H9 (cell line): Measurements from ENCODE around the gene NTRK3. TPM values are rescaled to one million over a fixed set of nuclear protein-coding genes. Genes with fewer than 3 reads are reported as not detected.

Source experiments
- DNase-seq: peaks from one replicate; pipeline ENCODE4 v3.0.0-alpha.2; 2017
- H2AFZ ChIP-seq: one replicate; pipeline ENCODE4 v1.6.1; 2013; ENCODE audit warnings: mild to moderate bottlenecking, low read length, control low read depth, moderate library complexity
- H2AK5ac ChIP-seq: 2 replicates; pipeline ENCODE4 v1.6.1; 2013; ENCODE audit warnings: low read length, control low read depth, mixed read lengths; ENCODE audit not compliant: insufficient read length
- H2BK120ac ChIP-seq: one replicate; pipeline ENCODE4 v1.6.1; 2013; ENCODE audit warnings: low read depth, mild to moderate bottlenecking, low read length, control low read depth, inconsistent platforms; ENCODE audit not compliant: poor library complexity, severe bottlenecking
- H2BK12ac ChIP-seq: 2 replicates; pipeline ENCODE4 v1.6.1; 2013; ENCODE audit warnings: low read length, control low read depth, mixed read lengths, low read depth; ENCODE audit not compliant: insufficient read length
- H2BK15ac ChIP-seq: 2 replicates; pipeline ENCODE4 v1.6.1; 2013; ENCODE audit warnings: low read depth, low read length, control low read depth
- H2BK20ac ChIP-seq: one replicate; pipeline ENCODE4 v1.6.1; 2013; ENCODE audit warnings: low read depth, mild to moderate bottlenecking, low read length, control low read depth, inconsistent platforms; ENCODE audit not compliant: poor library complexity, severe bottlenecking
- H2BK5ac ChIP-seq: 2 replicates; pipeline ENCODE4 v1.6.1; 2013; ENCODE audit warnings: low read length, control low read depth, mixed read lengths; ENCODE audit not compliant: insufficient read length
- H3K14ac ChIP-seq: 2 replicates; pipeline ENCODE4 v1.6.1; 2013; ENCODE audit warnings: low read length, control low read depth; ENCODE audit not compliant: insufficient read depth
- H3K18ac ChIP-seq: 2 replicates; pipeline ENCODE4 v1.6.1; 2013; ENCODE audit warnings: low read depth, mild to moderate bottlenecking, mixed read lengths, low read length, control low read depth; ENCODE audit not compliant: insufficient read length
- H3K23ac ChIP-seq: 2 replicates; pipeline ENCODE4 v1.6.1; 2013; ENCODE audit warnings: low read length, control low read depth, mixed read lengths, low read depth; ENCODE audit not compliant: insufficient read length
- H3K23me2 ChIP-seq: 2 replicates; pipeline ENCODE4 v1.6.1; 2013; ENCODE audit warnings: low read depth, mild to moderate bottlenecking, mixed read lengths, low read length, control low read depth; ENCODE audit not compliant: insufficient read length, poor library complexity, severe bottlenecking
- H3K27ac ChIP-seq: 2 replicates; pipeline ENCODE4 v1.5.1; 2013; ENCODE audit warnings: low read length, control low read depth, mixed read lengths, low read depth; ENCODE audit not compliant: insufficient read length
- H3K27me3 ChIP-seq: 2 replicates; pipeline ENCODE4 v1.6.1; 2013; ENCODE audit warnings: low read length, control low read depth, inconsistent platforms; ENCODE audit not compliant: insufficient read depth
- H3K4ac ChIP-seq: 2 replicates; pipeline ENCODE4 v1.6.1; 2013; ENCODE audit warnings: low read depth, mild to moderate bottlenecking, control low read depth, inconsistent platforms, low read length, moderate library complexity
- H3K4me1 ChIP-seq: 2 replicates; pipeline ENCODE4 v1.6.1; 2013; ENCODE audit warnings: low read length, control low read depth, inconsistent platforms; ENCODE audit not compliant: insufficient read depth
- H3K4me2 ChIP-seq: 2 replicates; pipeline ENCODE4 v1.6.1; 2013; ENCODE audit warnings: low read length, control low read depth, mixed read lengths; ENCODE audit not compliant: insufficient read length, insufficient read depth
- H3K56ac ChIP-seq: 2 replicates; pipeline ENCODE4 v1.6.1; 2013; ENCODE audit warnings: low read depth, mild to moderate bottlenecking, mixed read lengths, low read length, control low read depth; ENCODE audit not compliant: insufficient read length
- H3K79me1 ChIP-seq: 2 replicates; pipeline ENCODE4 v1.6.1; 2013; ENCODE audit warnings: low read depth, mild to moderate bottlenecking, moderate library complexity, low read length, control low read depth, inconsistent platforms; ENCODE audit not compliant: insufficient read depth, poor library complexity, severe bottlenecking
- H3K79me2 ChIP-seq: 2 replicates; pipeline ENCODE4 v1.6.1; 2013; ENCODE audit warnings: low read length, control low read depth, inconsistent platforms; ENCODE audit not compliant: insufficient read depth
- H3K9ac ChIP-seq: 2 replicates; pipeline ENCODE4 v1.6.1; 2013; ENCODE audit warnings: low read length, control low read depth, mixed read lengths; ENCODE audit not compliant: insufficient read length; ENCODE audit errors: extremely low read depth
- H3K9me3 ChIP-seq: one replicate; pipeline ENCODE4 v1.6.1; 2013; ENCODE audit warnings: low read depth, low read length, inconsistent platforms; ENCODE audit not compliant: control insufficient read depth
- H3T11ph ChIP-seq: one replicate; pipeline ENCODE4 v1.6.1; 2013; ENCODE audit warnings: mild to moderate bottlenecking, low read length, control low read depth, inconsistent platforms
- H4K20me1 ChIP-seq: one replicate; pipeline ENCODE4 v1.6.1; 2013; ENCODE audit not compliant: control insufficient read depth, insufficient read length, insufficient read depth
- H4K5ac ChIP-seq: 2 replicates; pipeline ENCODE4 v1.6.1; 2013; ENCODE audit warnings: low read depth, mild to moderate bottlenecking, mixed read lengths, low read length, control low read depth; ENCODE audit not compliant: insufficient read length
- H4K8ac ChIP-seq: replicated peaks from 2 replicates; pipeline ENCODE4 v1.6.1; 2013; ENCODE audit warnings: low read length, control low read depth, mixed read lengths, low read depth; ENCODE audit not compliant: insufficient read length
- H4K91ac ChIP-seq: 2 replicates; pipeline ENCODE4 v1.6.1; 2013; ENCODE audit warnings: low read depth, mild to moderate bottlenecking, moderate library complexity, mixed read lengths, low read length, control low read depth; ENCODE audit not compliant: insufficient read length
- H3K27ac Mint-ChIP-seq, 3 experiments: 2 replicates in 2 of 3; 3 replicates in 1 of 3; pipeline ENCODE4 v1.8.0; 2020 to 2021; ENCODE audit warnings: mixed read lengths in 3 of 3, mild to moderate bottlenecking in 1 of 3, moderate library complexity in 1 of 3
- H3K27me3 Mint-ChIP-seq: 2 replicates; pipeline ENCODE4 v1.8.0; 2021; ENCODE audit warnings: low read depth, mild to moderate bottlenecking, moderate library complexity, mixed read lengths
- H3K36me3 Mint-ChIP-seq, 3 experiments: 2 replicates in 2 of 3; 3 replicates in 1 of 3; pipeline ENCODE4 v1.8.0; 2020 to 2021; ENCODE audit warnings: low read depth in 3 of 3, mixed read lengths in 3 of 3; ENCODE audit not compliant: insufficient read depth in 1 of 3
- H3K4me1 Mint-ChIP-seq, 2 experiments: 2 replicates each; pipeline ENCODE4 v1.8.0; 2020; ENCODE audit warnings: mixed read lengths in 2 of 2
- H3K4me3 Mint-ChIP-seq, 2 experiments: 2 replicates in 1 of 2; 3 replicates in 1 of 2; pipeline ENCODE4 v1.8.0; 2020 to 2021; ENCODE audit warnings: mild to moderate bottlenecking in 2 of 2, mixed read lengths in 2 of 2, moderate library complexity in 1 of 2
- H3K9me3 Mint-ChIP-seq, 2 experiments: 2 replicates in 1 of 2; 3 replicates in 1 of 2; pipeline ENCODE4 v1.8.0; 2020; ENCODE audit warnings: mild to moderate bottlenecking in 2 of 2, mixed read lengths in 2 of 2, moderate library complexity in 1 of 2
- CTCF ChIP-seq: fragments of 200-600 bp; sonication (generic); conservative IDR thresholded peaks from 3 replicates; pipeline ENCODE4 v1.8.0; 2021; ENCODE audit warnings: antibody characterized with exemption, mild to moderate bottlenecking
- WGBS: extraction: QIAGEN DNeasy Blood & Tissue Kit; methylation state at CpG from one replicate; pipeline ENCODE4 v1.1.7; 2013; ENCODE audit warnings: missing lambda C conversion rate, low lambda C conversion rate, mixed read lengths; ENCODE audit not compliant: insufficient read length; ENCODE audit errors: extremely low coverage; 5-methylcytosine and 5-hydroxymethylcytosine counted together
- total RNA-seq: library from RNA; stranded (reverse); gene quantifications from 2 replicates; pipeline ENCODE4 v1.2.1, GENCODE V29; 2021

NTRK3 gene
- total RNA-seq, 1 experiment from 2014 or later: 2.5 TPM

GRCh38 chr15:88166082-88166993 is 90.2 kb downstream of the NTRK3 start:
- Histone ChIP-seq H3K9ac (no peak overlapping the region), H3T11ph (no peak overlapping the region), H3K9me3 (no peaks in the 10 kb centered on the region), H2BK15ac (no peak overlapping the region), H3K23ac (no peak overlapping the region), H3K27ac (no peak overlapping the region), H2BK120ac (no peak overlapping the region), H3K18ac (no peak overlapping the region), H4K5ac (no peak overlapping the region), H3K4me1 (no peaks in the 10 kb centered on the region), H3K23me2 (no peaks in the 10 kb centered on the region), H4K91ac (no peak overlapping the region), H3K14ac (no peak overlapping the region), H2BK5ac (no peak overlapping the region), H3K27me3 (no peaks in the 10 kb centered on the region; the same call in 1 of the 2 replicates), H2BK12ac (no peak overlapping the region), H3K4me2 (no peak overlapping the region), H3K79me2 (no peaks in the 10 kb centered on the region), H2AK5ac (no peak overlapping the region), H3K56ac (no peak overlapping the region), H4K20me1 (no peaks in the 10 kb centered on the region), H3K79me1 (no peaks in the 10 kb centered on the region), H2BK20ac (no peak overlapping the region), H2AFZ (no peak overlapping the region), H3K4ac (no peak overlapping the region), H4K8ac (no peak overlapping the region)
- Mint-ChIP-seq H3K9me3 (no peaks in the 10 kb centered on the region; a peak in 1 of 5 replicates), H3K27ac (no peak overlapping the region), H3K36me3 (no peaks in the 10 kb centered on the region; a peak in 1 of 7 replicates), H3K27me3 (peaks cover 22% of the 10 kb centered on the region), H3K4me1 (no peaks in the 10 kb centered on the region), H3K4me3 (no peak overlapping the region)
- TF ChIP-seq CTCF: no peak
- no CpG with 5 or more reads among the region's 9 CpGs for WGBS
- peak; percentile 48 for DNase-seq
